Mucosa of gallbladder (tissue), 1 donor: ENCODE data around the gene CPNE5. TPM values are rescaled to one million over a fixed set of nuclear protein-coding genes. Genes with fewer than 3 reads are reported as not detected.

Experiments used
- DNase-seq: peaks from one replicate; pipeline ENCODE4 v3.0.0-alpha.2; 2020; ENCODE audit warnings: low spot score
- total RNA-seq: library from RNA; stranded (reverse); gene quantifications from one replicate; pipeline ENCODE4 v1.2.1, GENCODE V29; 2021
- donor health status: DM: no; HTN: no; CAD: no.

Gene CPNE5
- 1.3 TPM for total RNA-seq

GRCh38 chr6:36838896-36839748, at the start of gene CPNE5:
TSS of gene CPNE5 (minus strand) at chr6:36839444. CDS start at chr6:36839377, 67 bp downstream.
- no peak for DNase-seq

DNA sequence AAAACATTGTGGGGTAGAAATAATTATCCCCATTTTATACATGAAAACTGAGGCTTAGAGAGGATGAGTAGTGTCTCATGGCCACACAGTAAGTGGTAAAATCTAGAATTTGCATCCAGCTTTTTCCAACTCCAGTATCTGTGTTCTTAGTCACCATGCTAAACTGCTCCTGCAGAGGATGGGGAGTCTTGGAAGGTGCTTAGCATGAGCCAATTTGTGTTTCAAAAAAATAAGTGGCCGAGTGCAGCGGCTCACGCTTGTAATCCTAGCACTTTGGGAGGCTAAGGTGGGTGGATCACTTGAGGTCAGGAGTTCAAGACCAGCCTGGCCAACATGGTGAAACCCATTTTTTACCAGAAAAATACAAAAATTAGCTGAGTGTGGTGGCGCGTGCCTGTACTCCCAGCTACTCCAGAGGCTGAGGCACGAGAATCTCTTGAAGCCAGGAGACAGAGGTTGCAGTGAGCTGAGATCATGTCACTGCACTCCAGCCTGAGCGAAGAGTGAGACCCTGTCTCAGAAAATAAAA, 48.9 kb upstream of the CPNE5 start:
- no peak for DNase-seq

GRCh38 chr6:36886950-36887618, 47.8 kb upstream of the CPNE5 start:
- DNase-seq = no peak

- peak; percentile 97 for DNase-seq
Observed at GRCh38 chr6:36885461-36886401, 46.5 kb upstream of the CPNE5 start, which contains the start of gene C6orf89. TSS of gene C6orf89 (plus strand) at chr6:36885952. CDS start at chr6:36899445, 13,493 bp downstream.

DNA sequence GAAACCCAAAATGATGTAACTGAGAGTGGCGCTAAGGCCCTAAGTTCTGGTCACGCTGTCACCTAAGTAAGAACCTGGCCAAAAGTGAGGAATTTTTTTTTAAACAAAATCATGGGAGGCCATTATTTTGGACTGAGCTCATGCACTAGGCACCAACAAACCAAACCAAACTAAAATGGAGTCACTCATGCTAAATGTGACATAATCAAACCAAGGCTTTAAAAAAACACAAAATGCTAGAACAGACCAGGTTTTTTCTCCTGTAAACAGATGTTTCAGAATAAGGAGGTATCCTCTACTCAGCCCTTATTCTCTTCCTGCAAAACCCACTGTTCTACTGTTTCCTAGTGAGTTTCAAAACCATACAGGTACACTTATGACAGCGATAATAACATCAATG, 45.4 kb upstream of the CPNE5 start:
- DNase-seq = no peak

- DNase-seq = no peak
Observed at GRCh38 chr6:36875250-36875633, 36.0 kb upstream of the CPNE5 start.

GRCh38 chr6:36874443-36875249, 35.4 kb upstream of the CPNE5 start, which contains the start of gene PPIL1:
TSS of gene PPIL1 (minus strand) at chr6:36874803. CDS start at chr6:36874772, 31 bp downstream.
- DNase-seq = peak; percentile 78

DNA sequence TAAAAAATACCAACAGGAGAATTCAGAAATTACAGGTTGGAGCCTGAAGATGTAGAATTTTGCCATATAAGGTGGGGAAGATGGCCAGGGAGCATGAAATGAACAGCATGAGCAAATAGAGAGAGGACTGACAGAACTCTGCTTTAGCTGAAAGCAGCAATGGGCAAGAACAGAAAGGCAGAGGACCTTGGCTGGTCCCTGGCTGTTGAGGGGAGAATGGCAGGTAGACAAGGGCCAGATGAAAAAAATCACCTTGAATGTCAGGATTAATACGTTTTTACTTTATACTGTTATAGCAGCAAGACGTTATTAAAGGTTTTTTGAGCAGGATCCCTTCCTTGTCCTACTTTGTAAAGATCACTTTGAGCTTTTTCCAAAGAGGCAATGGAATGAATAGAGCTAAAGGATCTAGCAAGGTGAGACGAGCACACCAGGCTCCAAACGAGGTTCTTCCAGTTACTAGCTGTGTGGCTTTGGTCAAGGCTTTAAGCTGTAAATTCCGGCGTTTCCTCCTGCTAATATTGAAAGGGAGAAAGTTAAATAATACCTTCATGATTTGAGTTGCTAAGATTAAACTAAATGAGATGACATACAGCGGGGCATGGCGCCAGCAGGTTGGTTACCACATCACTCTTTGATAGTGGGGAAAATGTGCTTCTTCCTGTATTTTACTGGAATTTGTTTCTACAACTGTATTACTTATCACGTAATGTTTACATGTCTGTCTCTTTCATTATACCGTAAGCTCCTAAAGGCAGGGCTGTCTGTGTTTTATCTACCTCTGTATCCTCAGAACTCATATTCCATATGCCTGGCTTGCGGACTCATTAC, 34.6 kb upstream of the CPNE5 start:
- DNase-seq = no peak

- DNase-seq = no peak
Observed at GRCh38 chr6:36873115-36873514, 33.9 kb upstream of the CPNE5 start.

DNA sequence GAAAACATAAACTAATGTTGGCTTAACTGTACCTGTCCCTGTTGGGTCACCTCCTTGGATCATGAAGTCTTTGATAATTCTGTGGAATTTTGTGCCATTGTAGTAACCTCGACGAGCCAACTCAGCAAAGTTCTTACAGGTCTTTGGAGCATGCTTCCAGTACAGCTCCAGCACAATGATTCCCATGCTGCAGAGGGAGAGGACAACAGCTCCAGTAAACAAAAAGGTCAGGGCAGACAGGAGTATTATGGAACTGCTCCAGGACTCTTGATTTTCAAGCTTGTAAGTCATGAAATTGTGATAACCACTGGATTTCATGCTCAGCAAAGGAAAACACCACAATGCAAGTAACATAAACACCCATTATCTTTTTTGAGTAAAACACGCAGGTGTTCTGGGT, 32.4 kb upstream of the CPNE5 start:
- DNase-seq = no peak

DNA sequence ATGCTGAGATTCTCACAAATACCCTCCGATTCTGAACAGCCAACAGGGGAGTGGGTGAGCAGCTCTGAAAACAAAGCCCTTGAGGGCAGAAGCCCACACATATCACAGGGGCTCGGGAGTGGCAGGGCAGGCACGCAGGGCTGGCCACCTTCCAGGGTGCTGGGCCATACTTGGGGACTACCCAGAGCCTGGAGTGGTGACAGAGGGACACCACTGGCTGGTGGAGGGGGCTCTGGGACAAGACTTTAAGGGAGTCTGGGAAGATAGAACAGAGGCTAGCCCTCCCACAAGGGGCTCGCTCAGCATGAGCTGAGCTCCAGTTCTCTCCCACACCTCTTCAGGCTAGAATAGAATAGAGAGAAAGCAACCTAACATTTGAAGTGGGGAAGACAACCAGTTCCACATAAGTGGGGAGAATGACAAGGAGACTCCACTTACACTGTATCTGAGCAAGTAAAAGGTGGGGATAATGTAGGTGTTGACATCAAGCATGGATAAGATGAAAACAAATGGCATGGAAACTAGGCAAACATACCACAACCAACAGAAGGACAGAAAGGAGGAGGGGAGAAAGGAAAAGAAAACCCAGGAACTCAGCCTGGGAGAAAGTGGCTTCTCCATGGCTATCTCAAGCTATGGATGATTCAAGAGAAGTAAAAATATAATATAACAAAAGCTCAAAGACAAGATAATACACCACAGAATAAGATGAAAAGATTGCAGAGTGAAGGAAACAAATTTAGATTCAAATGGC, 28.4 kb upstream of the CPNE5 start:
- DNase-seq = no peak

DNA sequence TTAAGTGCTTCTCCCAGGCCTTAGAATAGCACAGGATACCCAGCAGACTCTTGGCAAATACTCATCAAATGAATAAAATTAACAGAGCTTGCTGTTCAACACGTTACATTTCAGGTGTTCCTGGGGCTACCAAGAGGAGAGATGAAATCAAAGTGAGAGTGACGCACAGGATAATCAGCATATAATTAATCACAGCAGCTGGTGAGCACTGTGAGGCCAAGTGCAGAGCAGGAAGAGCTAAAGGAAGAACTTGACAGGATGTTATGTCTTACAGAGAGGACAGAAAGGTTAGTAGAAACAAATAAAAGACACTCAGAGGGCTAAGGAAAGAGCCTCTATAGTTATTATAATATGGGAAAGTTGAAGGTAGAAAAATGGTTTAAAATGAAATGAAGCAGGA, 26.6 kb upstream of the CPNE5 start:
- DNase-seq = no peak

- no peak for DNase-seq
Observed at GRCh38 chr6:36863670-36864540, 24.7 kb upstream of the CPNE5 start.

DNA sequence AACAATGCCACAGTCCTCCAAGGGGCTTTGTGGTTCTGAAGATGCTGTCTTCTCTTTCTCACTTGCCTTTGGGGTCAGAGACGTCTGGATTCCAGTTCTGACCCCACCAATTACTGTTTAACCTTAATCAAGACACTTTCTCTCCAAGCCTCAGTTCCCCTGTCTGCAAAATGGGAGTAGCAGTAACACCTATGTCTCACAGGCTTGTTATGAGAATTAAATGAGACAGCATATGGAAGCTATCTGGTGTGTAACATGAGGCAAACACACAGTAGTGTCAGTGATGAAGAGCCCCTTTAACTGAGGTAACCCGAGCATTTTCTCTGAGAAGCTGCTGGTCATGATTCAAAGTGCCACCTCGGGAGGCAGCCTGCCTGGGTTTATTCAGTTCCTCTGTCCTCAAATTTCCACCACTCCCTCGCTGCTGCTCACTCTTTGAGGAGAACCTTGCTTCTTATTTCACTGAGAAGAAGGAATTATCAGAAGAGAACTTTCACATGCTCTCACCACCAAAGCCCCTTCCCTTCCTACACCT, 23.7 kb upstream of the CPNE5 start:
- no peak for DNase-seq

DNA sequence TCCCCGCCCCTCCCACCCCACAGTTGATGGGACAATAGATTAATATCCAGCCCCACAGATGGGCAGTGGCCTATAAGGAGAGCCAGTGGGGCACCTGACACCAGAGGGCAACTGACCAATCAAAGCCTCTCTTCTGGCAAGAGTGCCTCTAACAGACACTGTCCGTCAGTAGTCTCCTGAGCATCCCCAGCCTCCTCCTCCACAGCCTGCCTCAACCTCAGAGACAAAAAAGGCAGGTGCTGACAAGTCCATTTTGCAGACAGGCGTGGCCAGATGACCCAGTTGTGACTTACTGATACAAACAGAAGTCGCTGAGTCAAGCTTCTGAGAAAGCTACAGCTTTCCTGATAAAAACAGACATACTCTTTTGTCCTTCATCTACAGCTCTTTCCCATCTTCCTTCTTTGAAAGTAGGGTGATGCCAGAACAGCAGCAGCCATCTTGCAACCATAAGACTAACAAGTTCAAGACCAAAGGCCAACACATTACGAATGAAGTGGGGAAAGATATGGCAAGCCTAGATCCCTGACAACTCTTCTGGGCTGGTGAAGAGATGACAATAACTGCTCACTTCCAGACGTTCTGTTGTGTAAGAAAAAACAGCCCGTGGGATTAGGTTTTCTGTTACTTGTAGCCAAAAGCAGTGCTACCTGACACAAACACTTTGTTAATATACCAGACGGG, 23.1 kb upstream of the CPNE5 start:
- DNase-seq = no peak

- no peak for DNase-seq
Observed at GRCh38 chr6:36860126-36860525, 20.9 kb upstream of the CPNE5 start.

DNA sequence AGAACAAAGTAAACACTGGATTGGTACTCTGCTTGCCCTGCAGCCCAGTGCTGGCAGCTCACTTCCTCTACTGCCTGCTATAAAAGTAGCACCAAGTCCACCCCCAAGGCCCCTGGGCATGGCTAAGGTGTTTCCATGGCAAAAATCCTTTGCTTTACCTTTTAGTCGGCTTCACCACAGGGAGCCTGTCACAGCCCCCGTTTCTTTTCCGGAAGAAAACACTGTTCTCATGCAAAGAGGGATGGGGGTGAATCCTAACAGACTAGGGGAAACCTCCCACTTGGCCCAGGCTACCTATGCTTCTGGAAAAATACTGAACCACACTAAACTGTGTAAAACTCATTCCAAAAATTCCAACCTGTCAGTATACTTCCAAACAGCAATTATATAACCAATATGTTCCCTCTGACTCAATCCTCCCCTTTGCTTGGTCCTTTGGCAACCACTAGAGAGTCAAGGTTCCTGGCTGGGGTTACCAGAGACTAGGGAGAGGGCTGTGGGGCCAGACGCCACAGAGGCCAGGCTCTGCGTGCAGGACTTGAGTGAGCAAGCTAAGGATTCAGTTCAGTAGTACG, 19.2 kb upstream of the CPNE5 start:
- DNase-seq = no peak
